ENCODE results near the gene ST3GAL2.

Gene ST3GAL2

DNA sequence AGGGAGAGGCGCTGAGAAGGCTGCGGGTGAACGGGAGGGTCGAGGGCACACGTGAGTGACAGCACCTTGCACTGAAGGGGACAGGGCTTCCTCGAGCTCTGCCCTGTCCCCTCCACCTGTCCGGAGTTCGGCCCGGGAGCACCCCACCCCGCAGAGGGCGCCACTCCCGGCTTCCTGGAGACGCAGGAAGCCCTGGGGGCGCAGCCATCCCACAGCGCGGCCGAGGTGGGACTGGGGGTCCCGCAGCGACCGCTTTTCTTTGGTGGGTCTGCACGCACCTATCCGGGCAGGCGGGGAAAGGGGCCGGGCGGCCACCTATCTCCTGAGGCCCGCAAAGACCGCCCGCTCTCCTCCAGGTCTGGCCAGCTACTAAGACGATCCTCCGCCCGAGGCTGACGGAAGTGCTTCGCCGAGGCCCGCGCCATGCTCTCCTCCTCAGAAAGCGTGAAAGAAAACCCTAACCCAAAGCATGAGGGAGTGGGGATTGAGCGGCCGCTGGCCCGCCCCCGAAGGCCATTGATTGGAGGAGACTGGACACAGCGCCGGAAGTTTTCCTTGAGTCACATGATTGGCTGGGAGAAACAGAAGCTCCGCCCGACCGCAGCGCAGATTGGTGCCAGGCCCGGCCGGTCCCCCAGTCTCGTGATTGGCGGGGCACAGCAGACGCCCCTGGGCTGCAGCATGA is 57.8 kb downstream of the ST3GAL2 start:
- ATAC-seq (ENCODE audit: low read depth) (peak; percentile 90), DNase-seq (ENCODE audit: low spot score) (peak; percentile 97)
- Histone ChIP-seq H3K9me3 (ENCODE audit: severe bottlenecking) (no peaks in the 10 kb centered on the region), H3K36me3 (ENCODE audit: low read depth) (peaks cover 25% of the 10 kb centered on the region), H3K4me3 (ENCODE audit: severe bottlenecking) (peak overlapping the region; percentile 62), H3K27me3 (ENCODE audit: insufficient read depth, poor library complexity, severe bottlenecking) (no peaks in the 10 kb centered on the region), H3K27ac (ENCODE audit: poor library complexity, severe bottlenecking) (peak overlapping the region; percentile 85), H3K4me1 (ENCODE audit: insufficient read depth, poor library complexity, severe bottlenecking) (no peaks in the 10 kb centered on the region)
- TF ChIP-seq, protein P1, sequence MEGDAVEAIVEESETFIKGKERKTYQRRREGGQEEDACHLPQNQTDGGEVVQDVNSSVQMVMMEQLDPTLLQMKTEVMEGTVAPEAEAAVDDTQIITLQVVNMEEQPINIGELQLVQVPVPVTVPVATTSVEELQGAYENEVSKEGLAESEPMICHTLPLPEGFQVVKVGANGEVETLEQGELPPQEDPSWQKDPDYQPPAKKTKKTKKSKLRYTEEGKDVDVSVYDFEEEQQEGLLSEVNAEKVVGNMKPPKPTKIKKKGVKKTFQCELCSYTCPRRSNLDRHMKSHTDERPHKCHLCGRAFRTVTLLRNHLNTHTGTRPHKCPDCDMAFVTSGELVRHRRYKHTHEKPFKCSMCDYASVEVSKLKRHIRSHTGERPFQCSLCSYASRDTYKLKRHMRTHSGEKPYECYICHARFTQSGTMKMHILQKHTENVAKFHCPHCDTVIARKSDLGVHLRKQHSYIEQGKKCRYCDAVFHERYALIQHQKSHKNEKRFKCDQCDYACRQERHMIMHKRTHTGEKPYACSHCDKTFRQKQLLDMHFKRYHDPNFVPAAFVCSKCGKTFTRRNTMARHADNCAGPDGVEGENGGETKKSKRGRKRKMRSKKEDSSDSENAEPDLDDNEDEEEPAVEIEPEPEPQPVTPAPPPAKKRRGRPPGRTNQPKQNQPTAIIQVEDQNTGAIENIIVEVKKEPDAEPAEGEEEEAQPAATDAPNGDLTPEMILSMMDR (IDR thresholded peaks at IDR 0.05; ENCODE audit: poor library complexity, severe bottlenecking), result peak; percentile 67

DNA sequence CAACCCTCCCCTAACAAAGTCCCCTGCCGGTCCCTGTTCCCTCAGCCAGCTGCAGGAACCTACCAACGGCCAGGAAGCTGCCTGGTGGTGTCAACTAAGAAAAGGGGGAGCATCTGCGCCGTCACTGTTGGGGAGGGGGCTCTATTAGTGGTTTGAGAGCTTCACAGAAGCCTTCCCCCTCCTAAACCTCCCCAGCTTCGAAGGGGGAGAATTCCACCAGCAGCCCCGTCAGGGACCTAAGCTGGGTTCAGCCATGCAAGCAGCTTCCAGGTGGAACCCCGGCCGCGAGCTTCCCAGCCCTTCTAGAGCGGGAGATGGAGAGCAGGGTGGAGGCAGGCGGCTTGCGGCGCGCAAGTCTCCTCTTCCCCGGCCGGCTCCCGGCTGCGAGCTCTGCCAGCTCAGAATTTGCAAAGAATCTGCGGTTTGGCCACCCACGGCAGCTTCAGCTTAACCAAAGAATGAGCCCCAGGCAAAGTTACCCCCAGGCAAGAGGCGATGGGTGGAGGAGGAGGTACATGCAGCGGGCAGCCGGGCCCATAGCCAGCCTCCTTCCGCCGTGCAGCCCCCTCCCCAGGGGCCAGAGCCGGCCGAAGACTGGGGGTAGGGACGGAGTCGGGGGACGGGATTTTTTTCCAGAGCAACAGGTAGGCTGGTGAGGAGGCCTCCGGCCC is 58.5 kb downstream of the ST3GAL2 start:
- TF ChIP-seq, protein P1 (IDR thresholded peaks at IDR 0.05; ENCODE audit: poor library complexity, severe bottlenecking), result no peak
- H3K36me3 ChIP-seq (ENCODE audit: low read depth), result peaks cover 32% of the 10 kb centered on the region
- peak overlapping the region; percentile 62 for H3K4me3 ChIP-seq (ENCODE audit: severe bottlenecking)
- H3K27ac ChIP-seq (ENCODE audit: poor library complexity, severe bottlenecking), result peak overlapping the region; percentile 85
- ATAC-seq (ENCODE audit: low read depth), result peak; percentile 53
- H3K4me1 ChIP-seq (ENCODE audit: insufficient read depth, poor library complexity, severe bottlenecking), result no peaks in the 10 kb centered on the region
- H3K9me3 ChIP-seq (ENCODE audit: severe bottlenecking), result no peaks in the 10 kb centered on the region
- H3K27me3 ChIP-seq (ENCODE audit: insufficient read depth, poor library complexity, severe bottlenecking), result no peaks in the 10 kb centered on the region
- DNase-seq (ENCODE audit: low spot score), result peak; percentile 89

DNA sequence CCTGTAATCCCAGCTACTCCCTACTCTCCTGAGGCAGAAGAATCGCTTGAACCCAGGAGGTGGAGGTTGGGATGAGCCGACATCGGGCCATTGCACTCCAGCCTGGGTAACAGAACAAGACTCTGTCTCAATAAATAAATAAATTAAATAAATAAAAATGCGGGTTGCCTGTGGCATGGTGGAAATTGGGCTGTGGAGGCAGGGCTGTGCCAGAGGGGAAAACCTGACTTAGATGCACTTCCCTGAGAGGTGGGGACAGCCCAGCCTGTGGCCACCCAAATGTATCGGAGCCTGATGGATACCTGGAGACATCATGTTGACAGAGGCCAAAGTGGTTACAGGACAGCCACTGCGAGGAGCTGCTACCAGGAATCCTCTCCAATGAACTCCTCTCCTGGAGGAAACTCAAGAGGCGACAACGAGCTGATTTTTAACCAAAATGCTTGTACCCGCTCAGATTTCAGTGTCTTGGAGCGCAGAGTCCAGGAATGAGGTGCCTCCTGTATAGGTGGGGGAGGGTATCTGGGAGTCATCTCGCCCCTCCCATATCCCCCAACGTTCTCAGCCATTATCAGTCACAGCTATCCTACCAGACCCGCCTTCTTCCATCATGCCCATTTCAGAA is 59.9 kb downstream of the ST3GAL2 start:
- TF ChIP-seq, protein P1 (IDR thresholded peaks at IDR 0.05; ENCODE audit: poor library complexity, severe bottlenecking), result no peak
- DNase-seq (ENCODE audit: low spot score) (no peak), ATAC-seq (ENCODE audit: low read depth) (no peak)
- H3K27me3 ChIP-seq (ENCODE audit: insufficient read depth, poor library complexity, severe bottlenecking), result no peaks in the 10 kb centered on the region
- H3K36me3 ChIP-seq (ENCODE audit: low read depth), result peaks cover 41% of the 10 kb centered on the region
- H3K4me1 ChIP-seq (ENCODE audit: insufficient read depth, poor library complexity, severe bottlenecking), result no peaks in the 10 kb centered on the region
- no peaks in the 10 kb centered on the region for H3K9me3 ChIP-seq (ENCODE audit: severe bottlenecking)
- no peak overlapping the region for H3K27ac ChIP-seq (ENCODE audit: poor library complexity, severe bottlenecking)
- no peak overlapping the region for H3K4me3 ChIP-seq (ENCODE audit: severe bottlenecking)

DNA sequence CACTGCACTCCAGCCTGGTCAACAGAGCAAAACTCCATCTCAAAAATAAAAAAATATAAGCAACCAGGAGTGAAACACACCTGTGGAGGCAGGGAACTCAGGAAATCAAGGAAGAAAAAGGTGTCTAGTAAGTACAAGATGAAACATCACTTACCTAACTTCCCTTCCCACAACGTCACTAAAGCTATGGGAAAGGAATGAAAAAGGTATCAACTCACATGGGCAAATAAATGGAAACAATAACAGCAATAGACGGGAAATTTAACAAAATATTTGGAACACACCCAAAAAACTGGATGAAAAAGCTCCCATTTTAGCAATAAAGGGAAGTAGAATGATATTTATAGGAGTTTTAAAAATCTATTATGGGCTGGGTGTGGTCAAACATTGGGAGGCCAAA is 61.1 kb downstream of the ST3GAL2 start:
- peaks cover 51% of the 10 kb centered on the region for H3K36me3 ChIP-seq (ENCODE audit: low read depth)

More for the DNA sequence above, 61.1 kb downstream of the ST3GAL2 start:
- DNase-seq (ENCODE audit: low spot score) (no peak), ATAC-seq (ENCODE audit: low read depth) (no peak)
- Histone ChIP-seq H3K27ac (ENCODE audit: poor library complexity, severe bottlenecking) (no peak overlapping the region), H3K27me3 (ENCODE audit: insufficient read depth, poor library complexity, severe bottlenecking) (no peaks in the 10 kb centered on the region), H3K9me3 (ENCODE audit: severe bottlenecking) (no peaks in the 10 kb centered on the region), H3K4me1 (ENCODE audit: insufficient read depth, poor library complexity, severe bottlenecking) (no peaks in the 10 kb centered on the region), H3K4me3 (ENCODE audit: severe bottlenecking) (no peak overlapping the region)
- TF ChIP-seq, protein P1 (IDR thresholded peaks at IDR 0.05; ENCODE audit: poor library complexity, severe bottlenecking), result no peak
